Measurements from ENCODE around the gene PTPN18.

The PTPN18 gene

DNA sequence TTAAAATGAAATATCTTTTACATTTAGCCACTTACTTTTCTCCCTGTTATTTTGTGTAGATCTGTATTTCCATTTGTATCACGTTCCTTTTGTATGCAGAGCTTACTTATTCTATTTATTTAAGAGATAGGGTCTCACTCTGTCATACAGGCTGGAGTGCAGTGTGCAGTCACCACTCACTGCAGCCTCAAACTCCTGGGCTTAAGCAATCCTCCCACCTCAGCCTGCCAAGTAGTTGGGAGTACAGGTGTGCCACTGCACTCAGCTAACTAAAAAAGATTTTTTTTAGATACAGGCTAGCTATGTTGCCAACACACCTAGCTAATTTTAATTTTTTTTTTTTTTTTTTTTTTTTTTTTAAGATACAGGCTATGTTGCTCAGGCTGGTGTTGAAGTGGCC, 10.9 kb downstream of the PTPN18 start:
- Histone ChIP-seq H3K27ac (no peak overlapping the region), H3K9me3 (ENCODE audit: severe bottlenecking) (no peaks in the 10 kb centered on the region), H3K4me3 (ENCODE audit: low read depth, low read length) (no peak overlapping the region), H3K27me3 (ENCODE audit: insufficient read depth, low read depth, severe bottlenecking) (no peaks in the 10 kb centered on the region), H3K36me3 (peaks cover 3% of the 10 kb centered on the region; the same call in 1 of the 2 replicates)
- TF ChIP-seq, protein P1, sequence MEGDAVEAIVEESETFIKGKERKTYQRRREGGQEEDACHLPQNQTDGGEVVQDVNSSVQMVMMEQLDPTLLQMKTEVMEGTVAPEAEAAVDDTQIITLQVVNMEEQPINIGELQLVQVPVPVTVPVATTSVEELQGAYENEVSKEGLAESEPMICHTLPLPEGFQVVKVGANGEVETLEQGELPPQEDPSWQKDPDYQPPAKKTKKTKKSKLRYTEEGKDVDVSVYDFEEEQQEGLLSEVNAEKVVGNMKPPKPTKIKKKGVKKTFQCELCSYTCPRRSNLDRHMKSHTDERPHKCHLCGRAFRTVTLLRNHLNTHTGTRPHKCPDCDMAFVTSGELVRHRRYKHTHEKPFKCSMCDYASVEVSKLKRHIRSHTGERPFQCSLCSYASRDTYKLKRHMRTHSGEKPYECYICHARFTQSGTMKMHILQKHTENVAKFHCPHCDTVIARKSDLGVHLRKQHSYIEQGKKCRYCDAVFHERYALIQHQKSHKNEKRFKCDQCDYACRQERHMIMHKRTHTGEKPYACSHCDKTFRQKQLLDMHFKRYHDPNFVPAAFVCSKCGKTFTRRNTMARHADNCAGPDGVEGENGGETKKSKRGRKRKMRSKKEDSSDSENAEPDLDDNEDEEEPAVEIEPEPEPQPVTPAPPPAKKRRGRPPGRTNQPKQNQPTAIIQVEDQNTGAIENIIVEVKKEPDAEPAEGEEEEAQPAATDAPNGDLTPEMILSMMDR (IDR thresholded peaks at IDR 0.05; ENCODE audit: low read depth, low read length): no peak
- DNase-seq: no peak

DNA sequence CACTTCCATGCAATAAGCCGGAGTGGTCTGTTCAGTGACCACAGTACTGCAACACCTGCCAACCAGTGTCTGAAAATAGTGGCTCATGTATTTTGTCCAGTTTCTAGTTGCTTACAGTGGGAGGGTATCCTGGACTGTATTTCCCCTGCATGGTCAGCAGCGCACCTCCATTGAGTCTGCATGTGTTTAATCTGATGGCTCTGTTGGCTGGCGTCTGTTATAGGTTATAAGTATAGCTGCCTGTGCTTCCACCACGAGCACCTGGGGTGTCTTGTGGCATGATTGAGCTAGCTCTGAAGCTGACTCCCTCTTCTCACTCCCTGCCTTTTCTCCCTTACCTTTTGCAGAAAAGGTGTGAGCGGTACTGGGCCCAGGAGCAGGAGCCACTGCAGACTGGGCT, 12.9 kb downstream of the PTPN18 start:
- no peak overlapping the region for H3K27ac ChIP-seq
- TF ChIP-seq, protein P1 (IDR thresholded peaks at IDR 0.05; ENCODE audit: low read depth, low read length): no peak
- H3K9me3 ChIP-seq (ENCODE audit: severe bottlenecking): no peaks in the 10 kb centered on the region
- DNase-seq: no peak
- H3K27me3 ChIP-seq (ENCODE audit: insufficient read depth, low read depth, severe bottlenecking): no peaks in the 10 kb centered on the region
- H3K4me3 ChIP-seq (ENCODE audit: low read depth, low read length): no peak overlapping the region
- peaks cover 3% of the 10 kb centered on the region; the same call in 1 of the 2 replicates for H3K36me3 ChIP-seq

DNA sequence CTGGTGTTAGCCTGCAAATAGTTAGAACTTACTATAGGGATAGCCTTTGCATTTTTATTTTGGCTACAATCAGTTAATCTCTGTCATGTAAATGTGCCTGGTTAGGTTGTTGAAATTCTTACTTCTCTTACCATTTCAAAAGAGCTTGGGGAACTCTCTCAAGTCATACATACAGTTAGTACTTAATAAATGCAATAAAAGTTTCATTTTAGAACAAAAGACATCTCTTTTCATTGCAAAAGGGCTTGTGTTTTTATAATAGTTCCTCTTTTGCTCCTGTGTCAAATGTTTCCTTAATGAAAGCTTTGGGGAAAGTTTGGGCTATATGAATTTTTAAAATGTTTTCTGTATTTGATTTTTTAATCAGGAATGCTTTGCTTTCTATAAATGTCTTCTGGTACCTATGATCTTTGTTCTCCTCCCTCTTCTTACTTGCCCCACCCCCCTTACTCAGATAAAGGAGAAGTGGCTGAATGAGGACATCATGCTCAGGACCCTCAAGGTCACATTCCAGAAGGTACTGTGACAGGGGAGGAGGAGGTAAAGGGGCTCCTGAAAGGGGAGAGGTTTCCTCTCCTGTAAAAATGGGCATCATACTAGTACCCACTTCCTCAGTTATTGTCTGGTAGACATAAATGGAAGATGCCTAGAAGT, 13.6 kb downstream of the PTPN18 start:
- Histone ChIP-seq H3K36me3 (peaks cover 3% of the 10 kb centered on the region; the same call in 1 of the 2 replicates), H3K4me3 (ENCODE audit: low read depth, low read length) (no peak overlapping the region), H3K9me3 (ENCODE audit: severe bottlenecking) (no peaks in the 10 kb centered on the region), H3K27ac (no peak overlapping the region), H3K27me3 (ENCODE audit: insufficient read depth, low read depth, severe bottlenecking) (no peaks in the 10 kb centered on the region)
- no peak for DNase-seq
- TF ChIP-seq, protein P1 (IDR thresholded peaks at IDR 0.05; ENCODE audit: low read depth, low read length): no peak

DNA sequence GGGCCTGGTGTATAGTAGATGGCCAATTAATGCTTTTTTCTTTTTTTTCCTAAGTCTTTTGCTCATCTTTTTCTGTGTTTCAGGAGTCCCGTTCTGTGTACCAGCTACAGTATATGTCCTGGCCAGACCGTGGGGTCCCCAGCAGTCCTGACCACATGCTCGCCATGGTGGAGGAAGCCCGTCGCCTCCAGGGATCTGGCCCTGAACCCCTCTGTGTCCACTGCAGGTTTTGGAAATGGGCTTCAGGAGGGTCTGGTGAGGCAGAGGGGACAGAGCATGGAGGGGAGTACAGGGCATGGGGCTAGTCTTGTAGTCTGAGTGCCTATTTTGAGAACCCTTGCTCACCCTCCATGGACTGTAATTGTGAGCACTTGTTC, 14.1 kb downstream of the PTPN18 start:
- TF ChIP-seq, protein P1 (IDR thresholded peaks at IDR 0.05; ENCODE audit: low read depth, low read length): no peak
- H3K36me3 ChIP-seq: peaks cover 3% of the 10 kb centered on the region; the same call in 1 of the 2 replicates
- no peak overlapping the region for H3K27ac ChIP-seq
- DNase-seq: no peak
- no peaks in the 10 kb centered on the region for H3K27me3 ChIP-seq (ENCODE audit: insufficient read depth, low read depth, severe bottlenecking)
- H3K4me3 ChIP-seq (ENCODE audit: low read depth, low read length): no peak overlapping the region
- no peaks in the 10 kb centered on the region for H3K9me3 ChIP-seq (ENCODE audit: severe bottlenecking)

DNA sequence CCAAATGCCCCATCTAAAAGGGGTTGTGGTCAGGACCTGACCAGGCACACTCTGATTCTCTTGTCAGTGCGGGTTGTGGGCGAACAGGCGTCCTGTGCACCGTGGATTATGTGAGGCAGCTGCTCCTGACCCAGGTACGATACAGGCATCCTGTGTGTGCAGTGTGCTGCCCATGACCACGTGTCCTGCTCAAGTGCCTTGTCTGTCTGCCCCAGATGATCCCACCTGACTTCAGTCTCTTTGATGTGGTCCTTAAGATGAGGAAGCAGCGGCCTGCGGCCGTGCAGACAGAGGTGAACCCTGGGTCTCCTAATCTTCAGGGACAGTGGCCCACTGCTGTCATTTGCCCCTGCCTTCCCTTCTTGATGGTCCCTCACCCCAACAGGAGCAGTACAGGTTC, 14.6 kb downstream of the PTPN18 start:
- DNase-seq: no peak
- H3K36me3 ChIP-seq: peaks cover 3% of the 10 kb centered on the region; the same call in 1 of the 2 replicates
- TF ChIP-seq, protein P1 (IDR thresholded peaks at IDR 0.05; ENCODE audit: low read depth, low read length): no peak
- H3K27me3 ChIP-seq (ENCODE audit: insufficient read depth, low read depth, severe bottlenecking): no peaks in the 10 kb centered on the region
- H3K27ac ChIP-seq: no peak overlapping the region
- H3K9me3 ChIP-seq (ENCODE audit: severe bottlenecking): no peaks in the 10 kb centered on the region
- H3K4me3 ChIP-seq (ENCODE audit: low read depth, low read length): no peak overlapping the region

DNA sequence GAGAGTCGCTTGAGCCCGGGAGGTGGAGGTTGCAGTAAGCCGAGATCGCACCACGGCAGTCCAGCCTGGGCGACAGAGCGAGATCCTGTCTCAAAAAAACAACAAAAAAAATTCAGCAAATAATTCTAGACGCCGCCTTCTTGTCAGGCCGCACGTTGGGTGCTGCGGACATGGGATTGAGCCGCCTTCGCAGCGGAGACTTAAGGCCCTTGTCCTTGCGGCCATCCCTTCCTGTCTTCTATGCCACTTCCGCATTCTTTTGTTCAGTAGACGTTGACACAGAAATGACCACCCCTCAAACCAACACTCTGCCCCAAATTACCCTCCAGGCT, 15.8 kb downstream of the PTPN18 start:
- TF ChIP-seq, protein P1 (IDR thresholded peaks at IDR 0.05; ENCODE audit: low read depth, low read length): no peak
- DNase-seq: peak; percentile 29
- Histone ChIP-seq H3K36me3 (peaks cover 3% of the 10 kb centered on the region; the same call in 1 of the 2 replicates), H3K27me3 (ENCODE audit: insufficient read depth, low read depth, severe bottlenecking) (no peaks in the 10 kb centered on the region), H3K27ac (peak overlapping the region; percentile 92), H3K4me3 (ENCODE audit: low read depth, low read length) (peak overlapping the region; percentile 77), H3K9me3 (ENCODE audit: severe bottlenecking) (no peaks in the 10 kb centered on the region)

Data from WERI-Rb-1 (cell line).